ENCODE results near the gene LRR1. TPM values are rescaled to one million over a fixed set of nuclear protein-coding genes. Genes with fewer than 3 reads are reported as not detected.
"Not testable (repeated sequence)": the region's sequence is repeated elsewhere in the genome, so short reads cannot be mapped to it uniquely, and the experiment has no call there.

The LRR1 gene
- total RNA-seq, 3 donors from 2014 or later, result 37.1 to 43.2 (median 42.2) TPM

DNA sequence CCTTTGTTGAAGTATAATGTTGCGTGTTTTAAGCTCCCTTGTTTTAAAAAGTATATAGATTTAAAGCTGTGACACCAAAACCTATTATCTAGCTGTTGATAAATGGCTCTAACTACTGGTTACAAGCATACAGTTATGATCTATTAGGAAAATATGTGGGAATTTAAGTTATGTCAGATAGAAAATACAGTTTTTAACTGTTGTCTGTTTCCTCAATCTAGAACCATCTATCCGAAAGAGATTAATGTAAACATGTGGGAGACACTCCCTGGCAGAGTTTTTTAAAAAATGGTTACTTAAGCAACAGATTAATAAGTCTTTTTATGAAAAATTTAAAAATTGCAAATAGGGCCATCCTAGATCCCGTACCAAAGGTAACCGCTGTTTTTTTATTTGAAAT is 13.5 kb downstream of the LRR1 start:
- Mint-ChIP-seq H3K9me3 (no peaks in the 10 kb centered on the region), H3K4me1 (ENCODE audit: low read depth) (no peaks in the 10 kb centered on the region), H3K36me3 (ENCODE audit: insufficient read depth) (peaks cover 8% of the 10 kb centered on the region), H3K4me3 (no peak overlapping the region), H3K27me3 (ENCODE audit: low read depth) (no peaks in the 10 kb centered on the region)
- no peak for DNase-seq
- no peak for ATAC-seq

DNA sequence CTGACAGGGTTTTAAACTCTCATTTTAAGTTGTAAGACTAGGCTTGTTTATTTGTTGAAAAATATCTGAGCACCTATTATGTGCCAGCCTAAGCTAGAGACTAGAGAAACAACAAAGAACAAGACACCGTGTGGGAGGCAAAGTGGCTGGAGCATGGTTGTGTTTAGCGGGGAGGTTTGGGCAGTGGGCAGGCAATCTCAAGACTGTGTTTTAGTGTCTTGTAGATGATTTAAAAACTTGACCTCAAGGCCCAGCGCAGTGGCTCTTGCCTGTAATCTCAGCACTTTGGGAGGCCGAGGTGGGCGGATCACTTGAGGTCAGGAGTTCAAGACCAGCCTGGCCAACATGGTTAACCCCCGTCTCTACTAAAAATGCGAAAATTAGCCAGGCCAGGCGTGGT is 13.9 kb downstream of the LRR1 start:
- Mint-ChIP-seq H3K9me3 (no peaks in the 10 kb centered on the region), H3K4me1 (ENCODE audit: low read depth) (peaks cover 4% of the 10 kb centered on the region), H3K36me3 (ENCODE audit: insufficient read depth) (peaks cover 12% of the 10 kb centered on the region), H3K4me3 (no peak overlapping the region), H3K27me3 (ENCODE audit: low read depth) (no peaks in the 10 kb centered on the region)
- ATAC-seq (no peak), DNase-seq (no peak)

DNA sequence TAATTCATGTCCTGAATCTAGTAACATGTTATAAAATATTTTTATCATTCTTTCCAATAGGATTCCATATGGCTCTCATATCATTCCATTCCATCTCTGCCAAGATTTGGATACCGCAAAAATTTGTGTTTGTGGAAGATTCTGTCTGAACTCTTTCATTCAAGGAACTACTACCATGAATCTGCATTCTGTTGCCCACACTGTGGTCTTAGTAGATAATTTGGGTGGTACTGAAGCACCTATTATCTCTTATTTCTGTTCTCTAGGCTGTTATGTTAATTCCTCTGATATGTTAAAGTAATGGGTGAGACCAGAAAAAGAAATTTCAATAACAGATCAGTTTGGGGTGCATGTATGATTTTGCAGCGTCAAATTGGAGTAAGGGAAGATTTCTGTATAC is 15.5 kb downstream of the LRR1 start:
- ATAC-seq (no peak), DNase-seq (no peak)
- H3K27me3 Mint-ChIP-seq (ENCODE audit: low read depth), result no peaks in the 10 kb centered on the region
- H3K9me3 Mint-ChIP-seq, result no peaks in the 10 kb centered on the region
- H3K36me3 Mint-ChIP-seq (ENCODE audit: insufficient read depth), result peaks cover 20% of the 10 kb centered on the region
- H3K4me1 Mint-ChIP-seq (ENCODE audit: low read depth), result peaks cover 18% of the 10 kb centered on the region
- no peak overlapping the region for H3K4me3 Mint-ChIP-seq

DNA sequence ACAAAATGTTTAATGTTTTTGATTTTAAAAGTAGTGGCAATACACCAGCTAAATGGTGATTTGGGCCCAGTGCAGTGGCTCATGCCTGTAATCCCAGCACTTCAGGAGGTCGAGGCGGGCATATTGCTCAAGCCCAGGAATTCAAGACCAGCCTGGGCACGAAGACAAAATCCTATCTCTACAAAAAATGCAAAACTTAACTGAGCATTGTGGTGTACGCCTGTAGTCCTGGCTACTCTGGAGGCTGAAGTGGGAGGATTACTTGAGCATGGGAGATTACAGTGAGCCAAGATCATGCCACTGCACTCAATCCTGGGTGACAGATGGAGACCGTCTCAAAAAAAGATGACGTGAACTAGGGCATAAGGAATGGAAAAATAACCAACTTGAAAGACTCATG is 17.0 kb downstream of the LRR1 start:
- H3K9me3 Mint-ChIP-seq, result no peaks in the 10 kb centered on the region
- H3K4me3 Mint-ChIP-seq, result no peak overlapping the region
- peaks cover 21% of the 10 kb centered on the region for H3K36me3 Mint-ChIP-seq (ENCODE audit: insufficient read depth)
- ATAC-seq (no peak), DNase-seq (no peak)
- H3K4me1 Mint-ChIP-seq (ENCODE audit: low read depth), result peaks cover 19% of the 10 kb centered on the region
- no peaks in the 10 kb centered on the region for H3K27me3 Mint-ChIP-seq (ENCODE audit: low read depth)

DNA sequence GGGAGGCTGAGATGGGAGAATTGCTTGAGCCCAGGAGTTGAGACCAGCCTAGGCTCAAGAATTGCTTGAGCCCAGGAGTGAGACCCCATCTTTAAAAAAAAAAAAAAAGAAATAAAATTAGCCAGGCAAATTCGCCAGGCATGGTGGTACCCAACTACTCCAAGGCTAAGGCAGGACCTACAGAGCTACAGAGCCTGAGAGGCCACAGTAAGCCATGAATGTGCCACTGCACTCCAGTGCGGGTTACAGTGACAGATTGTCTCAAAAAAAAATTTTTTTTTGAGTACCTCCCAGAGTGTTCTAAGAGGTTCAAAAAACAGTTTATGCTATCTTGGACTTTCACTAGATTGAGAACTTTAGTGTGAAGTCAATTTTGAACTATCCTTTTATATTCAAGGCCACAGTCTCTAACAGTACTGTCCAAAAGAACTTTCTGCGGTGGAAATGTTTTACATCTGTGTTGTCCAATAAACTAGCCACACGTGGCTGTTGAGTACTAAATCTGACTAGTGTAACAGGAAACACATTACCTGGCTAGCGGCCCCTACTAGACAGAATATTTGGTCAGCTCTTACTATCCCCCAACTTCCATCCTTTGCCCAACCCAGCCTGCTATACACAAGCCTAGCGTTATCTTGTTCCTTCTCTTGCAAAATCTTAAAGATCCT is 19.2 kb downstream of the LRR1 start:
- H3K36me3 Mint-ChIP-seq (ENCODE audit: insufficient read depth), result peaks cover 32% of the 10 kb centered on the region
- peak overlapping the region; percentile 97 for H3K4me3 Mint-ChIP-seq

DNA sequence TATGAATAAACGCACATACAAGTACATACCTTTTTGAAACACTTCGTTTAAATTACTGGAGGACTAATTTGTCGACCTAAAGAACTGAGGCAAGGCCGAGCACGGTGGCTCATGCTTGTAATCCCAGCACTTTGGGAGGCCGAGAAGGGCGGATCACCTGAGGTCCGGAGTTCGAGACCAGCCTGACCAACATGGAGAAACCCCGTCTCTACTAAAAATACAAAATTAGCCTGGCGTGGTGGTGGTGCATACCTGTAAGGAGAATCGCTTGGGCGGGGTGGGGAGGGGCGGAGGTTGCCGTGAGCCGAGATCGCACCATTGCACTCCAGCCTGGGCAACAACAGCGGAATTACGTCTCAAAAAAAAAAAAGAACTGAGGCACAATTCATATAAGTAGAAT is 20.5 kb downstream of the LRR1 start:
- H3K27me3 Mint-ChIP-seq (ENCODE audit: low read depth); ATAC-seq; H3K9me3 Mint-ChIP-seq; DNase-seq: not testable (repeated sequence)
- Mint-ChIP-seq H3K4me1 (ENCODE audit: low read depth) (peaks cover 42% of the 10 kb centered on the region), H3K36me3 (ENCODE audit: insufficient read depth) (peaks cover 32% of the 10 kb centered on the region), H3K4me3 (peak overlapping the region; percentile 97)

More for the DNA sequence above, 19.2 kb downstream of the LRR1 start:
- Mint-ChIP-seq H3K9me3 (no peaks in the 10 kb centered on the region), H3K27me3 (ENCODE audit: low read depth) (no peaks in the 10 kb centered on the region), H3K4me1 (ENCODE audit: low read depth) (peaks cover 29% of the 10 kb centered on the region)
- no peak for DNase-seq
- no peak for ATAC-seq

DNA sequence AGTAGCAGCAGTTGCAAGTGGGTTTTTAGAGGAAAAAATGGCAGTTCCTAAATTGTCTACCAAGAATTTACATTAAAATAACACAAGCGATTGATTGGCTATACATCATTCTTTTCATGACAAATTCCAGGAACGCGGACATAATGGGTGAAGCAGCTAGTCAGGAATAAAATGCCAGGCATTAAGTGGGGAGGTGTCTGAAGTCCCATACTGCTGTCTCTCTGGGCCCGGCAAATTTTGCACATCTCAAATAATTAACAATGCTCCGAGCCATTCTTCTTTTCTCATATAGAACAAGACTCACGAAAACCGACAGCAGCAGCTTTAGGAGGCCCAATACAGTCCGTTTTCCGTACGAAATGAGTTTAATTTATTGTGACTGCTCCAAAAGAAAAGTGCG is 21.0 kb downstream of the LRR1 start:
- DNase-seq (no peak), ATAC-seq (no peak)
- H3K36me3 Mint-ChIP-seq (ENCODE audit: insufficient read depth), result peaks cover 33% of the 10 kb centered on the region
- no peaks in the 10 kb centered on the region for H3K27me3 Mint-ChIP-seq (ENCODE audit: low read depth)
- peaks cover 45% of the 10 kb centered on the region for H3K4me1 Mint-ChIP-seq (ENCODE audit: low read depth)
- H3K4me3 Mint-ChIP-seq, result peak overlapping the region; percentile 97
- no peaks in the 10 kb centered on the region for H3K9me3 Mint-ChIP-seq

DNA sequence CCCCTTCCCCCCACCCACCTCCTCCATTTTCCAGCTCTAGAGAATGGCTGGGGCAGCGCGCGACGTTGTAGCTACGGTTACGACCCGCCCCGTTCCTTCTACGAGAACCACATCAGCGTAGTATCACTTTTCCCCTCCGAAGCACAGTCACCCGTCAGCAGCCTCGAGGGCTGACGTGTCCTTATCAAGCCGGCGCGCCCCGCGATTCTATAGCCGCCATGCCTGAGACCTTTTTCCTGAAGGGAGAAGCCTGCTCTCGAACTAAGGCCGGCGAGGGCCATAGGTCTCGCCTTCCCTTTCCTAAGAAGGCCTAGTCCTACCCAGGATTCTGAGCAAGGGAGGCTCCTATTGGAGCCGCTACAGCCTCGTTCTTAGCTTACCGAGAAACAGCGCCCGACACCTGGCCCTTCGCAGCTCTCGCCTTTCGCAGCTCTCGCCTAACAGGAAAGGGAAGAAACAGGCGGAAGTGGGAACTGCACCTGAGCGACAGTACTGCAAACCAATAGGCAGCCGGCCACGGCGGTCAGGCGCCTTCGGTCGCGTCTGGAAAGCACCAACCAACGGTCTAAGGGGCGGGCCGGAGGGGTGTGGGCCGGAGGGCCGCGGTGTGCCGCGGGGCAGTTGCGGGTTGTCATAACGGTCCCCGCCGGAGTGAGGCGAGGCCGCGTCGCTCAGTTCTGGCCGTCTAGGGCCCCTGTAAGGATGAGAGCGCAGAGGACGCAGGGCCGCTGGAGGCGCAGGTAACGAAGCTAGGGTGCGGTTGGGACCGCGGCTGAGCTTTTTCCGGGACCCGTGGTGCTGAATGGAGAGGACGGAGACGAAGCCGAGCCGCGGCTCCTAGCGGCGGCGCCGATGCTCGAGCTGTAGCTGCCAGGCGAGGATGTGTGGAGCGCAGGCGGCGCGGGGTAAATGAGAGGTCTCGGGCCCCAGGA is 21.7 kb downstream of the LRR1 start, which contains the start of the genes MGAT2 and RPL36AL:
MGAT2 (plus strand) TSS at position 618 of the 932 bp plus-strand sequence. CDS start 470 bp downstream, outside the sequence.
RPL36AL (minus strand) TSS at position 445 of the 932 bp plus-strand sequence. CDS start 1,522 bp downstream, outside the sequence.
- peak; percentile 91 for ATAC-seq
- Mint-ChIP-seq H3K36me3 (ENCODE audit: insufficient read depth) (peaks cover 33% of the 10 kb centered on the region), H3K4me3 (peak within 1 kb of the TSS; percentile 97), H3K4me1 (ENCODE audit: low read depth) (peaks cover 49% of the 10 kb centered on the region), H3K27me3 (ENCODE audit: low read depth) (no peaks in the 10 kb centered on the region), H3K9me3 (no peaks in the 10 kb centered on the region)
- peak; percentile 89 for DNase-seq

DNA sequence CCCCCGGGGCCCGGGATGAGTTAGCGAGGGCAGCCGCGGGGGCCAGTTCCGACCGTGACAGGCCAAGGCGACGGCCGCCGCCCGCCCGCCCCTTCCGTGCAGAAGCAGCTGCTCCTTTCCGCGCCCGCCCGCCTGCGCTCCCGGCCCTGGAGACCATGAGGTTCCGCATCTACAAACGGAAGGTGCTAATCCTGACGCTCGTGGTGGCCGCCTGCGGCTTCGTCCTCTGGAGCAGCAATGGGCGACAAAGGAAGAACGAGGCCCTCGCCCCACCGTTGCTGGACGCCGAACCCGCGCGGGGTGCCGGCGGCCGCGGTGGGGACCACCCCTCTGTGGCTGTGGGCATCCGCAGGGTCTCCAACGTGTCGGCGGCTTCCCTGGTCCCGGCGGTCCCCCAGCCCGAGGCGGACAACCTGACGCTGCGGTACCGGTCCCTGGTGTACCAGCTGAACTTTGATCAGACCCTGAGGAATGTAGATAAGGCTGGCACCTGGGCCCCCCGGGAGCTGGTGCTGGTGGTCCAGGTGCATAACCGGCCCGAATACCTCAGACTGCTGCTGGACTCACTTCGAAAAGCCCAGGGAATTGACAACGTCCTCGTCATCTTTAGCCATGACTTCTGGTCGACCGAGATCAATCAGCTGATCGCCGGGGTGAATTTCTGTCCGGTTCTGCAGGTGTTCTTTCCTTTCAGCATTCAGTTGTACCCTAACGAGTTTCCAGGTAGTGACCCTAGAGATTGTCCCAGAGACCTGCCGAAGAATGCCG is 22.6 kb downstream of the LRR1 start:
- peak; percentile 47 for DNase-seq
- Mint-ChIP-seq H3K9me3 (no peaks in the 10 kb centered on the region), H3K36me3 (ENCODE audit: insufficient read depth) (peaks cover 31% of the 10 kb centered on the region), H3K4me3 (peak overlapping the region; percentile 97), H3K4me1 (ENCODE audit: low read depth) (peaks cover 51% of the 10 kb centered on the region), H3K27me3 (ENCODE audit: low read depth) (no peaks in the 10 kb centered on the region)
- ATAC-seq, result peak; percentile 18 to 20

DNA sequence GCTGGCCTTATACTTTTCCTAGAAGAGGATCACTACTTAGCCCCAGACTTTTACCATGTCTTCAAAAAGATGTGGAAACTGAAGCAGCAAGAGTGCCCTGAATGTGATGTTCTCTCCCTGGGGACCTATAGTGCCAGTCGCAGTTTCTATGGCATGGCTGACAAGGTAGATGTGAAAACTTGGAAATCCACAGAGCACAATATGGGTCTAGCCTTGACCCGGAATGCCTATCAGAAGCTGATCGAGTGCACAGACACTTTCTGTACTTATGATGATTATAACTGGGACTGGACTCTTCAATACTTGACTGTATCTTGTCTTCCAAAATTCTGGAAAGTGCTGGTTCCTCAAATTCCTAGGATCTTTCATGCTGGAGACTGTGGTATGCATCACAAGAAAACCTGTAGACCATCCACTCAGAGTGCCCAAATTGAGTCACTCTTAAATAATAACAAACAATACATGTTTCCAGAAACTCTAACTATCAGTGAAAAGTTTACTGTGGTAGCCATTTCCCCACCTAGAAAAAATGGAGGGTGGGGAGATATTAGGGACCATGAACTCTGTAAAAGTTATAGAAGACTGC is 23.4 kb downstream of the LRR1 start:
- no peaks in the 10 kb centered on the region for H3K9me3 Mint-ChIP-seq
- H3K4me1 Mint-ChIP-seq (ENCODE audit: low read depth), result peaks cover 53% of the 10 kb centered on the region
- H3K4me3 Mint-ChIP-seq, result peak overlapping the region; percentile 97
- DNase-seq (no peak), ATAC-seq (no peak)
- H3K27me3 Mint-ChIP-seq (ENCODE audit: low read depth), result no peaks in the 10 kb centered on the region
- peaks cover 34% of the 10 kb centered on the region for H3K36me3 Mint-ChIP-seq (ENCODE audit: insufficient read depth)

DNA sequence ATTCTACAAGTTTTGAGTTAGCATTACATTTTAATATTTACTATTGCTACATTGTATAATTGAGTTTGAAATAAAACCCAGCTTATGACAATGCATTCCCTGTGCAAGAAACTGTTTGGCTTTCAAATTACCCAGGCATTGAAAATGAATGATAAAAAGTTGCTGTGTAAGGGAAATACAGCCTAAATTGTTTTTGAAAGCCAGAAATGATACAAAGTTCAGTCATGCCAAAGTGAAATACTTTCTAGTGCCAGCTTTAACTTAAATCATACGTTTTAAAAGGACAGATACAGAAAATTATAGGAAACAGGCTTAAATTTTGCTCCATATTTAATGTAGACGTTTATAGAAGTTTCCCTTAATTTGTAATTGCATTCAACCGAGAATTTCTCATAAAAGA is 24.6 kb downstream of the LRR1 start:
- ATAC-seq (no peak), DNase-seq (no peak)
- Mint-ChIP-seq H3K27me3 (ENCODE audit: low read depth) (no peaks in the 10 kb centered on the region), H3K4me3 (peak overlapping the region; percentile 97), H3K36me3 (ENCODE audit: insufficient read depth) (peaks cover 29% of the 10 kb centered on the region), H3K9me3 (no peaks in the 10 kb centered on the region), H3K4me1 (ENCODE audit: low read depth) (peaks cover 47% of the 10 kb centered on the region)

DNA sequence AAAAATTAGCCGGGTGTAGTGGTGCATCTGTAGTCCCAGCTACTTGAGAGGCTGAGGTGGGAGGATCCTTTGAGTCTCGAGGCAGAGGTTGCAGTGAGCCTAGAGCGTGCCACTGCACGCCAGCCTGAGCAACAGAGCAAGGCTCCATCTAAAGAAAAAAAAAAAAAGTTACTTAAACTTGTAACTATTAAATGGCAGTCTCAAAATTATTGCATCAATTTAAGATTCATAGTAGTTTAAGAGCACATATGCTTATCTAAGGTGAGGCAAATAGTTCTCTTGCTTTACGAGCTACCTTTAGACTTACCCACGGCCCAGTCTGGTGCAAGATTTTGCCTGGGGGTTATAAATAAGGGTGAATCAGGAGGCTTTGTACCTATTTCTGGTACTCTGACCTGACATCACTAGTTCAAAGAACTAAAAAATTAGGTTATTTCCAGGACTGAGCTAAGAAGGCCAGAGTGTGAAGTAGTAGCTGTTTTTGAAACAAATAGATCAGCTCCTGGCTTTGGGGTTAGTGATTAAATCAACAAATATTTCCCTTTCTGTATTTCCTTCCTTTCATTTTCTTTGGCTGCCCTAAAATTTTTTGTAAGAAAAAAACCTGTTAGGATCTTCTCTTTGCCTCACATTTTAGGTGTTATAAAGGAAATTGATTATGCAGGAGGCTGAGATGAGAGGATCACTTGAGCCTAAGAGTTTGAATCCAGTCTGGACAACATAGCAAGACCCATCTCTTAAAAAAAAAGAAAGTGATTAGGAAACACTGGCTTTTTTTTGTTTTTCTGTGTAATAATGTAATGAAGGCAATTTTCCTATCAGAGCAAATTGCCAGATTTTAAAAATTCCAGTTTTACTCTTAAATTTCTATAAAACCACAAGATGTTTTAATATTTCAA is 25.4 kb downstream of the LRR1 start:
- ATAC-seq (no peak), DNase-seq (no peak)
- peaks cover 22% of the 10 kb centered on the region for H3K36me3 Mint-ChIP-seq (ENCODE audit: insufficient read depth)
- no peaks in the 10 kb centered on the region for H3K27me3 Mint-ChIP-seq (ENCODE audit: low read depth)
- H3K4me1 Mint-ChIP-seq (ENCODE audit: low read depth), result peaks cover 42% of the 10 kb centered on the region
- no peaks in the 10 kb centered on the region for H3K9me3 Mint-ChIP-seq
- H3K4me3 Mint-ChIP-seq, result peak overlapping the region; percentile 97
